Measurements from ENCODE around the gene ADAM17. TPM values are rescaled to one million over a fixed set of nuclear protein-coding genes. Genes with fewer than 3 reads are reported as not detected.
"Not testable (repeated sequence)": the region's sequence is repeated elsewhere in the genome, so short reads cannot be mapped to it uniquely, and the experiment has no call there.

ADAM17 gene
- total RNA-seq, 1 donor from 2014 or later = 30.0 TPM

DNA sequence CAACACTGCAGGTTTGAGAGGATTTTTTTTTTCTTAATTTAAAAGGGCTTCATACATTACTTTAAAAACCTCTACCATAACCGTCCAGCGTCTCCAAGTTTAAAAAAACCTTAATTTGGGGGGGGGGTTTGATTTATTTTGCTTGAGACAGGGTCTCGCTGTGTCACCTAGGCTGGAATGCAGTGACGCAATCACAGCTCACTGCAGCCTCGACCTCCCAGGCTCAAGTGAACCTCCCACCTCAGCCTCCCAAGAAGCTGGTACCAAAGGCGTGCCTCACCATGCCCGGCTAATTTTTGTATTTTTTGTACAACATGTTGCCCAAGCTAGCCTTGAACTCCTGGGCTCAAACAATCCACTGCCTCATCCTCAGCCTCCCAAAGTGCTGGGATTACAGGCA, 36.9 kb downstream of the ADAM17 start:
- Mint-ChIP-seq H3K4me3 (ENCODE audit: unreplicated experiment) (no peak overlapping the region), H3K9me3 (ENCODE audit: low read depth) (no peaks in the 10 kb centered on the region), H3K4me1 (ENCODE audit: low read depth) (no peaks in the 10 kb centered on the region), H3K36me3 (ENCODE audit: low read depth) (peaks cover 29% of the 10 kb centered on the region), H3K27ac (ENCODE audit: unreplicated experiment) (no peak overlapping the region), H3K27me3 (ENCODE audit: low read depth) (no peaks in the 10 kb centered on the region)
- no peak for DNase-seq (ENCODE audit: low spot score)
- TF ChIP-seq, protein P1, sequence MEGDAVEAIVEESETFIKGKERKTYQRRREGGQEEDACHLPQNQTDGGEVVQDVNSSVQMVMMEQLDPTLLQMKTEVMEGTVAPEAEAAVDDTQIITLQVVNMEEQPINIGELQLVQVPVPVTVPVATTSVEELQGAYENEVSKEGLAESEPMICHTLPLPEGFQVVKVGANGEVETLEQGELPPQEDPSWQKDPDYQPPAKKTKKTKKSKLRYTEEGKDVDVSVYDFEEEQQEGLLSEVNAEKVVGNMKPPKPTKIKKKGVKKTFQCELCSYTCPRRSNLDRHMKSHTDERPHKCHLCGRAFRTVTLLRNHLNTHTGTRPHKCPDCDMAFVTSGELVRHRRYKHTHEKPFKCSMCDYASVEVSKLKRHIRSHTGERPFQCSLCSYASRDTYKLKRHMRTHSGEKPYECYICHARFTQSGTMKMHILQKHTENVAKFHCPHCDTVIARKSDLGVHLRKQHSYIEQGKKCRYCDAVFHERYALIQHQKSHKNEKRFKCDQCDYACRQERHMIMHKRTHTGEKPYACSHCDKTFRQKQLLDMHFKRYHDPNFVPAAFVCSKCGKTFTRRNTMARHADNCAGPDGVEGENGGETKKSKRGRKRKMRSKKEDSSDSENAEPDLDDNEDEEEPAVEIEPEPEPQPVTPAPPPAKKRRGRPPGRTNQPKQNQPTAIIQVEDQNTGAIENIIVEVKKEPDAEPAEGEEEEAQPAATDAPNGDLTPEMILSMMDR (IDR thresholded peaks at IDR 0.05) = no peak

DNA sequence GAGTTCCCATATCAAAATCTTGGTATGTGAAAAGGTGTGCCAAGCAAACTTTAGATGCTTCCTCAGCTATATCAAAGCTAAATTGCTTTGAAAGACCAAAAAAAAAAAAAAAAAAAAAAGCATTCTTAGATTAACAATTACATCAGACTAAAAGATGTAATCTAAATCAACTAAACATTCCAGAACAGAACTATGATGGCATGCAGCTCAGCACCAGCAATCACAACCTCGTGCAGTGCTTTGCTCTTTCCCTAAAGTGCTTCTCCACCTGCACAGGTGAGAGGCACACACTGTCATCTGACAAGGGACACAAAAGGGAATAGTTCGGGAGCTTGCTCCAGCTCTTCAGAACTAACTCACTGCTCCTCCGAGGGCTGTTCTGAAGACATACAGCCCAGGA, 37.5 kb downstream of the ADAM17 start:
- Mint-ChIP-seq H3K36me3 (ENCODE audit: low read depth) (peaks cover 31% of the 10 kb centered on the region), H3K4me3 (ENCODE audit: unreplicated experiment) (no peak overlapping the region), H3K4me1 (ENCODE audit: low read depth) (no peaks in the 10 kb centered on the region), H3K27me3 (ENCODE audit: low read depth) (no peaks in the 10 kb centered on the region), H3K9me3 (ENCODE audit: low read depth) (no peaks in the 10 kb centered on the region), H3K27ac (ENCODE audit: unreplicated experiment) (no peak overlapping the region)
- no peak for DNase-seq (ENCODE audit: low spot score)
- TF ChIP-seq, protein P1 (IDR thresholded peaks at IDR 0.05) = no peak

DNA sequence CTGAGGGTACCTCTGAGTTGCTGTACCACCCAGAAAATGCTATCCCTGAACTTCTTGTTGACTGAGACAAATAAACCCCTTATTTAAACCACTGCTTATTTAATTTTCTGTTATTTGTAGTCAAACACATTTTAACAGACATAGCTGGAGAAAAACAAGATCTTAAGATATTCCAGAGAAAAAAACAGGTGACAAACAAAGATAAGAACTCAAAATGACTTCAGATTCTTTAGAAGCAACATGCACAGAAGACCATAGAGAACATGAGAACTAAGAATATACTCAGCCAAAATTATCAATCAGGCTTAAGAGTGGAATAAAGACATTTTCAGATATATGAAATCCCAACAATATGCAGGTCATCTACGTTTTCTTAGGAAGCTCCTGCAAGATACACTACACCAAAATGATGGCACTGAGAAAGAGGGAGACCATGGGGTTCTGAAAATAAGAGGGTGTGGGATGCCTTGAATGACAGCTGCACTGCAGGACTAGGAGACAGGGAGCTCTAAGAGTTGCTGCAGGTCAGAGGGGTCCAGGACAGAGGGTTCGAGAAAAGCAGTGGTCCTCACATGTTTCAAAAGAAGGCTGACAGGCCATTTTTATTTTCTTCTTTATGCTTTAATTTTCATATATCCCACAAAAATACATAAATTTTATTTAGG, 38.4 kb downstream of the ADAM17 start:
- H3K9me3 Mint-ChIP-seq (ENCODE audit: low read depth) = no peaks in the 10 kb centered on the region
- H3K36me3 Mint-ChIP-seq (ENCODE audit: low read depth) = peaks cover 31% of the 10 kb centered on the region
- TF ChIP-seq, protein P1 (IDR thresholded peaks at IDR 0.05) = no peak
- no peak overlapping the region for H3K27ac Mint-ChIP-seq (ENCODE audit: unreplicated experiment)
- H3K27me3 Mint-ChIP-seq (ENCODE audit: low read depth) = no peaks in the 10 kb centered on the region
- H3K4me3 Mint-ChIP-seq (ENCODE audit: unreplicated experiment) = no peak overlapping the region
- H3K4me1 Mint-ChIP-seq (ENCODE audit: low read depth) = no peaks in the 10 kb centered on the region
- DNase-seq (ENCODE audit: low spot score) = no peak

DNA sequence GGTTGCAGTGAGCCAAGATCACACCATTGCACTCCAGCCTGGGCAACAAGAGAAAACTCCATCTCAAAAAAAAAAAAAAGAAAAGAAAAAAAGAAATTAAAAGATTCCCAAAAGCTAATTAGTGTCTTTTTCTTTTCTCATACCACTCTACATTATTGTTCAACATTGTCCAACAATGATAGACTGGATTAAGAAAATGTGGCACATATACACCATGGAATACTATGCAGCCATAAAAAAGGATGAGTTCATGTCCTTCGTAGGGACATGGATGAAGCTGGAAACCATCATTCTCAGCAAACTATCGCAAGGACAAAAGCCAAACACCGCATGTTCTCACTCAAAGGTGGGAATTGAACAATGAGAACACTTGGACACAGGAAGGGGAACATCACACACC, 41.7 kb downstream of the ADAM17 start:
- Mint-ChIP-seq H3K36me3 (ENCODE audit: low read depth) (peaks cover 20% of the 10 kb centered on the region), H3K27ac (ENCODE audit: unreplicated experiment) (peak overlapping the region; percentile 17)
- H3K4me3 Mint-ChIP-seq (ENCODE audit: unreplicated experiment); H3K4me1 Mint-ChIP-seq (ENCODE audit: low read depth); H3K9me3 Mint-ChIP-seq (ENCODE audit: low read depth); DNase-seq (ENCODE audit: low spot score); H3K27me3 Mint-ChIP-seq (ENCODE audit: low read depth): not testable (repeated sequence)

DNA sequence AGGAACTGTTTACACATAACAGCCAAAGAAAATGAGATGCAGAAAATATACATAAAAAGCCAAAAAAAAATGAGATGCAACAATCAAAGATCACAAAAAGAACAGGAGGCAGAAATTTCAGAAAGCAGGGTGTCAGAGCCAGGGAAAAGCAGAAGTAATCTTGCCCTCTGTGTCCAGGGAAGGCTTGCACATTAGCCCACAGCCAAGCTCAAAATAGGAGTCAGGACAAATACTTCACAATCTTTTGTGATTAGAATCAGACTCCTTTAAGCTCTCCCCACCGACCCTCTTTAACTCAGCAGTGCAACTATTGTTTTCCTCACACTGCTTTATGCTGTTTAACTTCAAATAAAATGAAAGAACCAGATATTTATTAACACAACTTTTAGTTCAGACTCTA, 46.7 kb downstream of the ADAM17 start:
- TF ChIP-seq, protein P1 (IDR thresholded peaks at IDR 0.05) = no peak
- Mint-ChIP-seq H3K36me3 (ENCODE audit: low read depth) (peaks cover 18% of the 10 kb centered on the region), H3K9me3 (ENCODE audit: low read depth) (no peaks in the 10 kb centered on the region), H3K4me1 (ENCODE audit: low read depth) (peaks cover 14% of the 10 kb centered on the region), H3K27me3 (ENCODE audit: low read depth) (no peaks in the 10 kb centered on the region), H3K4me3 (ENCODE audit: unreplicated experiment) (no peak overlapping the region), H3K27ac (ENCODE audit: unreplicated experiment) (peak overlapping the region; percentile 49)
- no peak for DNase-seq (ENCODE audit: low spot score)

DNA sequence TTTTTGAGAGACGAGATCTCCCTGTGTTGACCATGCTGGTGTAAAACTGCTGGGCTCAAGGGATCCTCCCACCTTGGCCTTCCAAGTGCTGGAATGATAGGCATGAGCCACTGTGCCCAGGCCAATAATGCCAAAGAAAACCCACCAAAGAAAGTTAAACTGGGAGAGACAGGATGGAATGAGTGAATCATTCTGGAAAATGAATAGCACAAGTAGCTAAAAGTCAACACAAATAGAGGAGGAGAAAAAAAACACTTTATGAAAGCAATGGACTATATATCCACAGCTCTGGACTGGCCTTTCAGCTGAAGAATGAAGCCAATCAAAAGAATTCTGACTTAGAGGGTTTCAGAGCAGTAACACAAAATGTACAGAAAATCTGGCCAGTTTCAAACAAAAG, 57.4 kb downstream of the ADAM17 start:
- peak overlapping the region; percentile 76 for H3K27ac Mint-ChIP-seq (ENCODE audit: unreplicated experiment)
- peaks cover 22% of the 10 kb centered on the region for H3K4me1 Mint-ChIP-seq (ENCODE audit: low read depth)
- no peak for DNase-seq (ENCODE audit: low spot score)
- peaks cover 35% of the 10 kb centered on the region for H3K36me3 Mint-ChIP-seq (ENCODE audit: low read depth)
- no peaks in the 10 kb centered on the region for H3K27me3 Mint-ChIP-seq (ENCODE audit: low read depth)
- H3K9me3 Mint-ChIP-seq (ENCODE audit: low read depth) = no peaks in the 10 kb centered on the region
- H3K4me3 Mint-ChIP-seq (ENCODE audit: unreplicated experiment) = peak overlapping the region; percentile 13
- TF ChIP-seq, protein P1 (IDR thresholded peaks at IDR 0.05) = no peak

All from chondrocyte (in vitro differentiated cells).